NCI-H1417 treated with DMSO at 0.1 percent for 48 hours (cell line): ENCODE measurements around the gene MPRIP.

ENCODE experiments used
- DNase-seq: peaks from one replicate; lab custom pipeline; 2025; lab: John Stamatoyannopoulos, UW

Gene MPRIP

GRCh38 chr17:17050346-17051345 lies 8.4 kb downstream of the MPRIP start:
- DNase-seq, result no peak

- DNase-seq, result no peak
These were observed 9.1 kb downstream of the MPRIP start for GRCh38 chr17:17051380-17051779.

GRCh38 chr17:17051791-17052461 lies 9.7 kb downstream of the MPRIP start:
- no peak for DNase-seq

GRCh38 chr17:17052462-17053221 lies 10.4 kb downstream of the MPRIP start:
- no peak for DNase-seq

GRCh38 chr17:17053446-17054379 lies 11.5 kb downstream of the MPRIP start:
- DNase-seq, result no peak

- no peak for DNase-seq
These were observed 12.4 kb downstream of the MPRIP start for GRCh38 chr17:17054636-17055035.

- DNase-seq, result peak; percentile 5
These were observed 13.3 kb downstream of the MPRIP start for GRCh38 chr17:17055286-17056155.

- no peak for DNase-seq
These were observed 13.9 kb downstream of the MPRIP start for GRCh38 chr17:17056156-17056539.

- DNase-seq, result no peak
These were observed 14.8 kb downstream of the MPRIP start for GRCh38 chr17:17057057-17057551.

GRCh38 chr17:17058304-17058703 lies 16.0 kb downstream of the MPRIP start:
- no peak for DNase-seq

GRCh38 chr17:17059301-17059890 lies 17.1 kb downstream of the MPRIP start:
- no peak for DNase-seq

GRCh38 chr17:17060001-17060922 lies 18.0 kb downstream of the MPRIP start:
- DNase-seq, result no peak

- no peak for DNase-seq
These were observed 18.7 kb downstream of the MPRIP start for GRCh38 chr17:17060930-17061329.

GRCh38 chr17:17061516-17061915 lies 19.3 kb downstream of the MPRIP start:
- DNase-seq, result no peak

- no peak for DNase-seq
These were observed 20.1 kb downstream of the MPRIP start for GRCh38 chr17:17062356-17062755.

- no peak for DNase-seq
These were observed 20.6 kb downstream of the MPRIP start for GRCh38 chr17:17062866-17063265.

- DNase-seq, result no peak
These were observed 21.4 kb downstream of the MPRIP start for GRCh38 chr17:17063546-17064122.

- no peak for DNase-seq
These were observed 22.1 kb downstream of the MPRIP start for GRCh38 chr17:17064322-17064721.
